MCF 10A (cell line): Measurements from ENCODE around the gene C10orf88. TPM values are rescaled to one million over a fixed set of nuclear protein-coding genes. Genes with fewer than 3 reads are reported as not detected.

Source experiments
- BruUV-seq: library from RNA; stranded (reverse); fragments of 400-500 nt; replicated peaks from 2 replicates; lab custom pipeline; 2021; lab: Mats Ljungman, UMichigan
- CTCF ChIA-PET: fragments of 300-600 bp; sonication (Branson Sonifier 250); formaldehyde crosslinking; extraction: SDS; loops from one replicate; lab custom pipeline; 2021; ENCODE audit warnings: antibody characterized with exemption, inconsistent platforms; lab: Yijun Ruan, JAX
- POLR2A ChIA-PET: fragments of 300-600, 350-650 bp; sonication (Branson Sonifier 250); formaldehyde crosslinking; extraction: SDS; loops from one replicate; lab custom pipeline; 2020; ENCODE audit warnings: antibody characterized with exemption, inconsistent platforms; lab: Yijun Ruan, JAX
- DNase-seq: peaks from one replicate; pipeline ENCODE4 v3.0.0-alpha.2; 2018; ENCODE audit not compliant: unreplicated experiment
- H3K27ac Mint-ChIP-seq: one replicate; pipeline ENCODE4 v1.8.0; 2022; ENCODE audit warnings: mild to moderate bottlenecking, low read depth, mixed read lengths; ENCODE audit not compliant: unreplicated experiment
- H3K27me3 Mint-ChIP-seq: one replicate; pipeline ENCODE4 v1.8.0; 2022; ENCODE audit warnings: mixed read lengths; ENCODE audit not compliant: insufficient read depth, unreplicated experiment
- H3K36me3 Mint-ChIP-seq: one replicate; pipeline ENCODE4 v1.8.0; 2022; ENCODE audit warnings: mild to moderate bottlenecking, moderate library complexity, mixed read lengths; ENCODE audit not compliant: insufficient read depth, unreplicated experiment
- H3K4me1 Mint-ChIP-seq: one replicate; pipeline ENCODE4 v1.8.0; 2022; ENCODE audit warnings: mixed read lengths; ENCODE audit not compliant: insufficient read depth, unreplicated experiment
- H3K4me3 Mint-ChIP-seq: one replicate; pipeline ENCODE4 v1.8.0; 2022; ENCODE audit warnings: mild to moderate bottlenecking, moderate library complexity, mixed read lengths; ENCODE audit not compliant: unreplicated experiment
- H3K9me3 Mint-ChIP-seq: one replicate; pipeline ENCODE4 v1.8.0; 2022; ENCODE audit warnings: mixed read lengths; ENCODE audit not compliant: unreplicated experiment
- CTCF ChIP-seq: fragments of 200-600 bp; IDR thresholded peaks from one replicate; pipeline ENCODE4 v1.8.0; 2022; ENCODE audit warnings: antibody characterized with exemption, mild to moderate bottlenecking; ENCODE audit not compliant: unreplicated experiment
- intact Hi-C: fragments of 100-400 bp; cut with micrococcal nuclease; formaldehyde crosslinking; loops from 2 replicates; pipeline ENCODE4 v1.14.1; 2022
- total RNA-seq: library from RNA; stranded (reverse); gene quantifications from 2 replicates; pipeline ENCODE4 v1.2.3, GENCODE V29; 2022

C10orf88 gene
- total RNA-seq, 1 experiment from 2014 or later: 13.6 TPM

DNA sequence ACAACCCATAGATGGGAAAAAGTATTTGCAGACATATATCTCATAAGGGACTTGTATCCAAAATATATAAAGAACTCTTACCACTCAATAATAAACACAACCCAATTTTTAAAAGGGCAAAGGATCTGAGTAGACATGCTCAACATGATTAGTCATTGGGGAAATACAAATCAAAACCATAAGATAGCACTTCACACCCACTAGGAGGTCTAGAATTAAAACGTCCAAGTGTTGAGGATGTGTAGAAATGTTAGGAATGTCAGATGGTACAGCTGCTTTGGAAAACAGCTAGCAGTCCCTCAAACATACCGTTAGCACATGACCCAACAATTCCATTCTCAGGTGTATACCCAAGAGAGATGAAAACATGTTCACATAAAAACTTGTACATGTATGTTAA is 34.5 kb upstream of the C10orf88 start:
- DNase-seq: no peak
- no peak overlapping the region for H3K4me3 Mint-ChIP-seq
- no peak for TF ChIP-seq CTCF
- H3K9me3 Mint-ChIP-seq: no peaks in the 10 kb centered on the region
- no TSS peak for BruUV-seq
- no peaks in the 10 kb centered on the region for H3K4me1 Mint-ChIP-seq
- ChIA-PET POLR2A (interaction anchor here (0.8 to 1.1 kb wide), 2 partner anchors 16 to 20 kb away, joined by 4 to 5 read pairs; no protein-coding TSS in a partner anchor), CTCF (interaction anchor here (1.9 kb wide), 1 partner anchor 8 kb away, joined by 9 read pairs; the partner anchor contains the start of gene PSTK)
- peaks cover 23% of the 10 kb centered on the region for H3K36me3 Mint-ChIP-seq
- intact Hi-C loops: no loop called here
- H3K27ac Mint-ChIP-seq: no peak overlapping the region
- H3K27me3 Mint-ChIP-seq: no peaks in the 10 kb centered on the region

GRCh38 chr10:122986335-122986734 is 32.3 kb upstream of the C10orf88 start:
- ChIA-PET POLR2A (interaction anchor here (1.8 kb wide), 2 partner anchors 8 to 13 kb away, joined by 4 to 6 read pairs; no protein-coding TSS in a partner anchor), CTCF (no interaction called here)
- intact Hi-C loops: no loop called here
- no peak for TF ChIP-seq CTCF
- Mint-ChIP-seq H3K27ac (no peak overlapping the region), H3K4me1 (peaks cover 9% of the 10 kb centered on the region), H3K36me3 (peaks cover 18% of the 10 kb centered on the region), H3K27me3 (no peaks in the 10 kb centered on the region), H3K9me3 (no peaks in the 10 kb centered on the region), H3K4me3 (no peak overlapping the region)
- no TSS peak for BruUV-seq
- no peak for DNase-seq

DNA sequence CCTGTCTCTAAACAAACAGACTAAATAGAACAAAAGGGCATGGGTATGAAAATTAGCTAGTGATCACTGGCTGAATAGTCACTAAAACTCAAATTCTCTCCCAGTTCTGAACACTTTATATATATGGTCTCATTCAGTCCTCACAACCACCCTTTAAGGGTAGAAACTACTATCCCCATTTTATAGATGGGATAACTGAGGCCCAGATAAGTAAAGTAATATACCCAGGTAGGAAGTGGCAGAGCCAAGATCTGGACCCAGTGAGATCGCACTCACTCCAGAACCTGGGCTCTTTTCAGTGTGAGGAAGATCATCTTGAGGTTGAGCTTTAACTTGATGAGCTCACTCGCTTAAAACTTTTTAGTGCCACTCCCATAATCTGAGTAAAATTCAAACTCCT is 30.7 kb upstream of the C10orf88 start:
- no peak for DNase-seq
- H3K36me3 Mint-ChIP-seq: peaks cover 18% of the 10 kb centered on the region
- intact Hi-C loops: no loop called here
- TF ChIP-seq CTCF: no peak
- no peaks in the 10 kb centered on the region for H3K9me3 Mint-ChIP-seq
- CTCF ChIA-PET: no interaction called here
- no peak overlapping the region for H3K27ac Mint-ChIP-seq
- no peak overlapping the region for H3K4me3 Mint-ChIP-seq
- POLR2A ChIA-PET: interaction anchor here (1.0 to 6.3 kb wide), 4 partner anchors 10 to 31 kb away, joined by 4 to 75 read pairs (median 5); partner anchors contain the start of genes ACADSB, C10orf88 and IKZF5
- H3K27me3 Mint-ChIP-seq: no peaks in the 10 kb centered on the region
- no TSS peak for BruUV-seq
- peaks cover 19% of the 10 kb centered on the region for H3K4me1 Mint-ChIP-seq

GRCh38 chr10:122983898-122984297 is 29.9 kb upstream of the C10orf88 start:
- Mint-ChIP-seq H3K4me3 (no peak overlapping the region), H3K36me3 (peaks cover 18% of the 10 kb centered on the region), H3K4me1 (peaks cover 20% of the 10 kb centered on the region), H3K27me3 (no peaks in the 10 kb centered on the region), H3K9me3 (no peaks in the 10 kb centered on the region), H3K27ac (no peak overlapping the region)
- BruUV-seq: no TSS peak
- intact Hi-C loops: no loop called here
- ChIA-PET CTCF (interaction anchor here (0.6 to 1.5 kb wide), 3 partner anchors 15 to 431 kb away, joined by 3 to 4 read pairs (median 3); no protein-coding TSS in a partner anchor), POLR2A (interaction anchor here (1.0 to 6.3 kb wide), 2 partner anchors 23 to 30 kb away, joined by 4 to 75 read pairs; partner anchors contain the start of genes ACADSB, C10orf88 and IKZF5)
- TF ChIP-seq CTCF: no peak
- no peak for DNase-seq
